ENCODE results near the gene PEX11B. TPM values are rescaled to one million over a fixed set of nuclear protein-coding genes. Genes with fewer than 3 reads are reported as not detected.

The PEX11B gene
- 22.8 and 25.9 TPM in 2 replicates for total RNA-seq

DNA sequence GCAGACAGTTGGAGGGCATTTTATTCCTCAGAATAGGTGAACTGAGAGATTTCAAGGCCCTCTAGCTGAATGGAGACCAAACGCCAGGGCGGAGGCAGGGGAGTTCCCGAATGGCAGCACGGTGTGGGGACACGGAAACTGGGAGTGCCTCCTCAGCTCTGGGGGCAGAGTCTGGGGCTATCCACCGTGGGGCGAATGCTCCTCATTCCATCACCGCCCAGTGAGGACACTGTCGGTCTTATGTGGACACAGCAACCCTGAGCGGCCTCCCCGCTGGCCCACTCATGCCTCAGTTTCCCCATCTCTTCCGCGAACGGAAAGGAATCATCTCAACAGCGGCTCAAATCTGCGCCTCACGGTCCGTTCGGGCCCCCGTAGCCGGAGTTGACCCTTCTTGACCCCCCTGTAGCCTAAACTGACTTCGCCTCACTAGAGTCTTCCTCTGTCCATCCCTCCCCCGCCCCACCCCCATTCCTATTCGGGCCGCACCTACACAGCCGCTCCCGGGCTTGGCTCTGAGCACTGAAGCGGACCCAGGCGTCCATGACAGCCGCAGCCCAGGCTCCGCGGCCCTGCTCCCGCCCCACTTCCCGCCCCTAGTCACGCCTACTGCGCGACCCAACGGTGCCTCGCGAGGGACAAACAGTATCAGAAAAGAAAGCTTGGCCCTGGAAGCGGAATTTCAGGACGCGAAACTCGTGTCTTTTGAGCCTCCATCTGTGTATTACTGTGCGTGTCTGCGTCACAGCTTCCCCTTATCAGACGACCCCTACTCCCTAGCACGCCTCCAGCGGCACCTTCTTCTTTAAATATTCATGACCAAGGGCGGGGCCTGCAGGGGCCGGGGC lies at the start of gene PEX11B:
PEX11B (minus strand) TSS at position 574 of the 848 bp plus-strand sequence; CDS start at position 545, 29 bp downstream.

GRCh38 chr1:145964328-145965118 lies 46.0 kb upstream of the PEX11B start, which contains the start of the genes ANKRD34A and POLR3GL:
Gene ANKRD34A (minus strand): TSS chr1:145964575. CDS start chr1:145961759, 2,816 bp downstream.
Gene POLR3GL (plus strand): TSS chr1:145964690. CDS start chr1:145974866, 10,176 bp downstream.

DNA sequence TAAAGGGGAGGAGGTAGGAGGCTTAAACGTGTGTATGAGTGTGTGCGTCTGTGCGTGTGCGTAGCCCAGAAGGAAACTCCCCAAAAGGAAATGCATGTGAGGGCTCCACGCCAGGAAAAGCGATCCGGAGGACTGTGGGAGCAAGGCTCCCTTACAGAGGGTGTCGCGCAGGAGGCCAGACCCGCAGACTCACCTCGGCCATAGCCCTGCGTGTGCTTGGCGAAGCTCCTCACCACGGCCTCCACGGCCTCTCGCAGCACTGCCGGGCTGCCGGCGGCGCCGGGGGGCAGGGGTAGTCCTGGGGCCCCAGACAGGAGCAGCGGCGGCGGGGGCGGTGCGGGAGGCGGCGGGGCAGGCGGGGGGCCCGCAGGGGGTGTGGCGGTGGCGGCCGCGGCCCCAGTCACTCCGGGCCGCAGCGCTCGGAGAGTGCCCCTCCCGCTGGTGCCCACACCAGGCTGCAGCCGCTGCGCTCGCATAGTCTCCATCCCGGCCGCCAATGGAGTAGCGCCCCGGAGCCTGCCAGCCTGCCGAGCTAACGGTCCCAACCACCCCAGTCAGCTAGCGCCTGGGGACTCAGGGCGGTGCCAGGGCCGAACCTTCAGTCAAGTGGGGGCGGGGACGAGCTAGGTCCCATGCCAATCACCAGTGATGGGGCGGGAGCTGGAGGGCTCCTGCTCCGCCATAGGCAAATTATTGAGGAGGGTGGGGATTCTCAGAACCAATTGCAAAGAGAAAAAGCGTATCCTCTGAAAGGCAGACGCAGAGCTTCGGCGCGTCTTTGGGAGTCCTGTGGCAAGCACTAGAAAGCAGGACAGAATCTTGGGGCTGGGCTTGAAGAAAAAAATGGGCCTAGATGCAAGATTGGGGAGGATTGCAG lies 39.2 kb upstream of the PEX11B start, which contains the start of gene LIX1L:
LIX1L (minus strand) TSS at position 575 of the 877 bp plus-strand sequence; CDS start at position 485, 90 bp downstream.

GRCh38 chr1:145927063-145927886 lies 8.8 kb upstream of the PEX11B start, which contains the start of gene RBM8A:
Gene RBM8A (minus strand): TSS chr1:145927484. CDS start chr1:145927426, 58 bp downstream.

DNA sequence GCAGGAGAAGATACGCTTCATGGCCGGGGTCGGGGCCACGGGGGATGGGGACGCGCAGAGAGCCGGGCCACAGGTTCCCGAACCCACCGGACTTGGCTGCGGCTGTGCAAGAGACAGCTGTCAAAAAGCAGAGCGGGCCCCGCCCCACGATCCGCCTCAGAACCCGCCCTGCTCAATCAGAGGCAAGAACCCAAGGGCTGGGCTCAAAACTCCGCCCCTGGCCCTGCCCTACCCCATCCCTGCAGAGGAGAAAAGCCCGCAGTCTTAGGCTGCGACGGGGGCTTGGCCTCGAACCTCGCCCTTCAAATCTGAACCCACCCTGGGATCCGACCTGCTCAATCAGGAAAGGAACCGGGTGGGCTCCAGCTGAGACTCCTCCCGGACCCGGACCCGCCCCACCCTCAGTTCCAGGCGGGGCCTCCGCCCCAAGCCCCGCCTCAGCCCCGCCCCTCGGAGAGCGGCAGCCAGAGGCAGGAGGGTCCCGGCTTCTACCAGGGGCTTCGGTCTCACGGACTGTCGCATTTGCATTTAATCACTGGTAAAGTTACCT lies 32.7 kb downstream of the PEX11B start, which contains the start of gene ANKRD35:
ANKRD35 (minus strand) TSS at position 129 of the 550 bp plus-strand sequence; CDS start at position 21, 108 bp downstream.

Other genes with a start within 250 kb of the PEX11B start
- gene PDZK1, start 211.3 kb downstream of the PEX11B start, total RNA-seq, result 0.10 TPM in 1 of 2 replicates, not detected in the other
- gene CD160, start 199.2 kb downstream of the PEX11B start, total RNA-seq, result not detected in 2 replicates
- 6.8 and 8.2 TPM in 2 replicates for gene RNF115, start 94.6 kb downstream of the PEX11B start, total RNA-seq
- gene POLR3C, start 94.5 kb downstream of the PEX11B start, total RNA-seq, result 22.8 and 25.5 TPM in 2 replicates
- 0.69 and 1.4 TPM in 2 replicates for gene NUDT17, start 73.1 kb downstream of the PEX11B start, total RNA-seq
- 26.1 and 26.3 TPM in 2 replicates for gene PIAS3, start 59.6 kb downstream of the PEX11B start, total RNA-seq
- gene ANKRD35, start 32.9 kb downstream of the PEX11B start, total RNA-seq, result 4.2 and 5.0 TPM in 2 replicates
- 12.8 and 13.1 TPM in 2 replicates for gene ITGA10, start 8.7 kb downstream of the PEX11B start, total RNA-seq
- 115 and 134 TPM in 2 replicates for gene RBM8A, start 8.8 kb upstream of the PEX11B start, total RNA-seq
- 36.6 and 45.0 TPM in 2 replicates for gene LIX1L, start 39.3 kb upstream of the PEX11B start, total RNA-seq
- gene ANKRD34A, start 45.9 kb upstream of the PEX11B start, total RNA-seq, result 0.39 and 0.75 TPM in 2 replicates
- 10.4 and 13.9 TPM in 2 replicates for gene POLR3GL, start 46.0 kb upstream of the PEX11B start, total RNA-seq
- 274 and 291 TPM in 2 replicates for gene TXNIP, start 77.9 kb upstream of the PEX11B start, total RNA-seq
- not detected in 2 replicates for gene HJV, start 103.0 kb upstream of the PEX11B start, total RNA-seq
- gene NBPF10, start 226.1 kb upstream of the PEX11B start, total RNA-seq, result 1.3 and 1.9 TPM in 2 replicates

Data from cardiac ventricle fibroblast (primary cell).